HFF-Myc (cell line): Measurements from ENCODE around the gene NPC1L1.
"Not testable (repeated sequence)": the region's sequence is repeated elsewhere in the genome, so short reads cannot be mapped to it uniquely, and the experiment has no call there.

Experiments
- DNase-seq: peaks from one replicate; pipeline ENCODE4 v3.0.0-alpha.2; 2011; ENCODE audit warnings: low read depth; ENCODE audit errors: extremely low read depth
- H3K4me3 ChIP-seq: replicated peaks from 2 replicates; pipeline ENCODE4 v1.5.1; 2011; ENCODE audit warnings: low read depth, mild to moderate bottlenecking, control low read depth, low read length
- TF ChIP-seq, protein P1 (sequence below): IDR thresholded peaks from 2 replicates; pipeline ENCODE4 v1.5.1; 2012; ENCODE audit warnings: mild to moderate bottlenecking, low read depth, low read length, control low read depth; ENCODE audit errors: missing control alignments

The NPC1L1 gene

DNA sequence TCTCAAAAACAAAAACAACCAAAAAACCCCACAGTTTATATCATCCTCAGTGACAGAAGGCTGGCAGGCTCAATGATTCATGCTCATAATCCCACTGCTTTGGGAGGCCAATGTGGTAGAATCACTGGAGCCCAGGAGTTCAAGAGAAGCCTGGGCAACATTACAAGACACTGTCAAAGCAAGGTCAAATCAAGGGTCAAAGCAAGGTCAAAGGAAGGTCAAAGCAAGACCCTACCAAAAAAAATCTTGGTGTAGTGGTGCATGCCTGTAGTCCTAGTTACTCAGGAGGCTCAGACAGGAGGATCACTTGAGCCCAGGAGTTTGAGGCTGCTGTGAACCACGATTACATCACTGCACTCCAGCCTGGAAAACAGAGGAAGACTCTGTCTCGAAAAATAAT, 14.2 kb upstream of the NPC1L1 start:
- TF ChIP-seq, protein P1, sequence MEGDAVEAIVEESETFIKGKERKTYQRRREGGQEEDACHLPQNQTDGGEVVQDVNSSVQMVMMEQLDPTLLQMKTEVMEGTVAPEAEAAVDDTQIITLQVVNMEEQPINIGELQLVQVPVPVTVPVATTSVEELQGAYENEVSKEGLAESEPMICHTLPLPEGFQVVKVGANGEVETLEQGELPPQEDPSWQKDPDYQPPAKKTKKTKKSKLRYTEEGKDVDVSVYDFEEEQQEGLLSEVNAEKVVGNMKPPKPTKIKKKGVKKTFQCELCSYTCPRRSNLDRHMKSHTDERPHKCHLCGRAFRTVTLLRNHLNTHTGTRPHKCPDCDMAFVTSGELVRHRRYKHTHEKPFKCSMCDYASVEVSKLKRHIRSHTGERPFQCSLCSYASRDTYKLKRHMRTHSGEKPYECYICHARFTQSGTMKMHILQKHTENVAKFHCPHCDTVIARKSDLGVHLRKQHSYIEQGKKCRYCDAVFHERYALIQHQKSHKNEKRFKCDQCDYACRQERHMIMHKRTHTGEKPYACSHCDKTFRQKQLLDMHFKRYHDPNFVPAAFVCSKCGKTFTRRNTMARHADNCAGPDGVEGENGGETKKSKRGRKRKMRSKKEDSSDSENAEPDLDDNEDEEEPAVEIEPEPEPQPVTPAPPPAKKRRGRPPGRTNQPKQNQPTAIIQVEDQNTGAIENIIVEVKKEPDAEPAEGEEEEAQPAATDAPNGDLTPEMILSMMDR = no peak
- DNase-seq = no peak

DNA sequence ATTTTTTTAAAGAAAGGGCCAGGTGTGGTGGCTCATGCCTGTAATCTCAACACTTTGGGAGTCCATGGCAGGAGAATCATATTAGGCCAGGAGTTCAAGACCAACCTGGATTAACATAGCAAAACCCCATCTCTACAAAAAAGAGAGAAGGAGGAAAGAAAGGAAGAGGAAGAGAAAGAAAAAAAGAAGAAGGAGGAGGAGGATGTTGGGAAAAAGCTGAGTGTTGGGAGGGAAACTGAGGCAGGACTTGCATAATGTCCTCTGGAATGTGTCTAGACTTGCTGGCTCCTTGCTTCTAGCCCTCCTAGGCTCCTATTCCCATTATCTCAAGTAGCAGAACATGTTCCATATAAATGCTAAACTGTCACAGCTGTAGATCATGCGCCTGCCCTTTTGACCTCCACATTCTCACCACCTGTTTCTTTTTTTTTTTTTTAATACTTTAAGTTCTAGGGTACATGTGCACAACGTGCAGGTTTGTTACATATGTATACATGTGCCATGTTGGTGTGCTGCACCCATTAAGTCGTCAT, 11.4 kb upstream of the NPC1L1 start:
- not testable (repeated sequence) for DNase-seq, H3K4me3 ChIP-seq

More for the DNA sequence above, 14.2 kb upstream of the NPC1L1 start:
- H3K4me3 ChIP-seq = no peak overlapping the region

DNA sequence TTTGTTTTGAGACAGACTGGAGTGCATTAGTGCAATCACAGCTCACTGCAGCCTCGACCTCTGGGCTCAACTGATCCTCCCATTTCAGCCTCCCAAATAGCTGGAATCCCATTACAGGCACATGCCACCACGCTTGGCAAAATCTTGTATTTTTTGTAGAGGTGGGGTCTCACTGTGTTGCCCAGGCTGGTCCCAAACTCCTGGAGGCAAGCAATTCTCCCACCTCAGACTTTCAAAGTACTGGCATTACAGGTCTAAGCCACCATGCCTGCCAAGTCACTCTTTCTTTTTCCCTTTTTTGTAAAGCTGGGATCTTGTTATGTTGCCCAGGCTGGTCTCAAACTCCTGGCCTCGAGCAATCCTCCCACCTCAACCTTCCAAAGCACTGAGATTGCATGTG, 8.3 kb upstream of the NPC1L1 start:
- no peak overlapping the region for H3K4me3 ChIP-seq
- DNase-seq = no peak
- TF ChIP-seq, protein P1 = no peak

DNA sequence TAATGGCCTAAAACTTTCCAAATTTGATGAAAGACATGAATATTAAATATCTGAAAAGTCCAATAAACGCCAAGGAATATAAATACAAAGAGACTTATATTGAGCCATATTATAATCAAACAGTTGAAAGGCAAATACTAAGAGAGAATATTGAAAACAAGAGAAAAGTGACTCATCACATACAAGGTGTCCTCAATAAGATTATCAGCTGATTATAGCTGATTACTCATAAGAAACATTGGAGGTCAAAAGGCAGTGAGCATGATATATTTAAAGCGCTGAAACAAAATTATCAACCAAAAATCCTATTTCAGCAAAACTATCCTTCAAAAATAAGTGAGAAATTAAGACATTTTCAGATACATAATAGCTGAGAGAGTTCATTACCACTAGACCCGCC, 7.8 kb upstream of the NPC1L1 start:
- TF ChIP-seq, protein P1 = no peak
- H3K4me3 ChIP-seq = no peak overlapping the region
- DNase-seq = no peak

DNA sequence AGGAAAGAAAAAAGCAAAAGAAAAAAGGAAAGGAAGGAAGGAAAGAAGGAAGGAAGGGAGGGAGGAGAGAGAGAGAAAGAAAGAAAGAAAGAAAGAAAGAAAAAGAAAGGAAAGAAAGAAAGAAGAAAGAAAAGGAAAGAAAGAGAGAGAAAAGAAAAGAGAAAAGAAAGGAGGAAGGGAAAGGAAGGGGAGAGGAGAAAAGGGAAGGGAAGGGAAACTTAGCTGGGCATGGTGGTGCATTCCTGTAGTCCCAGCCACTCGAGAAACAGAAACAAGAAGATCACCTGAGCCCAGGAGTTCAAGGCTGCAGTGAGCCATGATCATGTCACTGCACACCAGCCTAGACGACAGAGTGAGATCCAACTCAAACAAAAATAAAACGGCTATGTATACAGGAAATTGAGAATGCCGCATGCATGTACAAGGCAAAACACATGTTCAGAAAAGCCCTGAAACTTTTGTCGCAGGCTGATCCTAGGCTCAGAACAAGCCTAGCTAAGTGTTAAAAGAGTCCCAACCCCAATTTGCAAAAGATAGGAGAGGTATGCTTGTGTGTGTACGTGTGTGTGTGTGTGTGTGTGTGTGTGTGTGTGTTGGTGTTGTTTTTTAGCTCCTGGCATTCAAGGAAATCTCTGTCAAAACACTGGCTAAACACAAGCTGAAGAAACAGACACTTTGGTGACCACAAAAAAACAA, 6.6 kb upstream of the NPC1L1 start:
- no peak overlapping the region for H3K4me3 ChIP-seq
- no peak for DNase-seq
- TF ChIP-seq, protein P1 = no peak

DNA sequence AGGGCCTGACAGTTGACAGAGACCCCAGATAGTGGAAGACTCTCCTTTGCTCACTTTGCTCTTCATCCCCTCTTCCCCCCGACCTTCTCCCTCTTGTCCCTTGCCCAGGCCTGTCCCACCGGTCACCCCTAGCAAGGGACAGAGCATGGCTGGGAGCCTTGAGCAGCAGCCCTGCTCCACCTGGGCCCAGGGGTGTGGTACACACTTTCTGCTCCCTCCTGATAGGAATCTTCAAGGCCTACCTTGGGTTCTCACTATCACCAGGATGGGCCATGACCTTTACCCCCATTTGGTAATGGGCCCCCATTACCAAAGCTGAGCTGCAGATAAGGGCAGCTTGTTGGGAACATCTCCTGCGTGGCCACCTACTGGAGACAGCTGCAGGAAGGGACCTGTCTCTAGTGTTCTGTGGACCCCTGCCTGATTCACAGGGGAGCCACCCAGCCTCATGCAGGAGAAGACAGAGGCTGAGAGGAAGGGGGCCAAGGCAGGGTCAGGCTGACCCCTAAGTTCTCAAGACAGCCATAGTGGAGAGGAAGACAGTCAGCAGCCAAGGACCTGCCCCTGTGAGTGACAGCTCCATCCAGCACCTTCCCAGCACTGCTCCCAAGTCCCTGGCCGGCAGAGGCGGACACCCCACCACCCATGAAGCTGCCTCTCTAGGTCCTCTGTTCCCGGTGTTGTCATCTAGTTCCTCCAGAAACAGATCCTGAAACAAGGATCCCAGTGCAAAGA, 913 bp upstream of the NPC1L1 start:
- TF ChIP-seq, protein P1 = no peak
- H3K4me3 ChIP-seq = no peak overlapping the region
- no peak for DNase-seq

DNA sequence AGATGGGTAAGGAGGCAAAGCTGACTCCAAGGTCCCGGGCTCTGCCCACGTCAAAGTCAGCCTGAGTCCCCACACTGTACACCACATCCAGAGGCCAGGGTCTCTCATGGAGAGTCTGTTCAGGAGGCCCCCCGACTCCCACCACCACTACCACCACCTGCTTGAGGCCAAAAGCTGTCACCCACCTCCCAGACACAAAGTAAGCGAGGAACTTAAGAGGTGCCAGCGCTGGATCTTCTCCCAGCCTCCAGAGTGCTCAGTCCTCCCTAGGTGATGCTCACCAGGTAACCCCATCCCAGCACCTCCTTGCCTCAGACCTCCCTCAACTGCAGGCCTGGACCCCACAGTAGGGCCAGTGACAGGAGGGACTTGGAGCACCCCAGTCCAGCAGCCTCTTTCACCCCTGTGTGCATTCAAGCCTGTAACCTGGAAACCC, 520 bp downstream of the NPC1L1 start:
- H3K4me3 ChIP-seq = no peak overlapping the region
- no peak for DNase-seq
- TF ChIP-seq, protein P1 = no peak
